HEK293 (cell line): Measurements from ENCODE around the gene TGDS.

Experiments
- GLIS2 ChIP-seq: fragments of 450-650 bp; formaldehyde crosslinking; IDR thresholded peaks from 2 replicates; pipeline ENCODE4 v1.5.1; 2016; ENCODE audit warnings: missing biosample characterization, missing genetic modification characterization
- HOXA7 ChIP-seq: sonication (generic); formaldehyde crosslinking; IDR thresholded peaks from 2 replicates; pipeline ENCODE4 v1.8.1; 2022; ENCODE audit warnings: missing genetic modification reagents, borderline replicate concordance
- HOXC10 ChIP-seq: sonication (generic); formaldehyde crosslinking; IDR thresholded peaks from 2 replicates; pipeline ENCODE4 v1.8.1; 2023; ENCODE audit warnings: mild to moderate bottlenecking, missing genetic modification reagents
- IKZF3 ChIP-seq: fragments of 450-650 bp; IDR thresholded peaks from 2 replicates; pipeline ENCODE4 v1.5.0; 2018; ENCODE audit warnings: missing biosample characterization, mild to moderate bottlenecking, missing genetic modification characterization, moderate library complexity
- KLF1 ChIP-seq: fragments of 450-650 bp; formaldehyde crosslinking; IDR thresholded peaks from 2 replicates; pipeline ENCODE4 v1.5.1; 2016; ENCODE audit warnings: missing biosample characterization, missing genetic modification characterization
- KLF16 ChIP-seq: fragments of 450-650 bp; formaldehyde crosslinking; IDR thresholded peaks from 2 replicates; pipeline ENCODE4 v1.5.1; 2017; ENCODE audit warnings: missing biosample characterization, missing genetic modification characterization
- MYNN ChIP-seq: fragments of 450-650 bp; formaldehyde crosslinking; IDR thresholded peaks from 2 replicates; pipeline ENCODE4 v1.5.1; 2016; ENCODE audit warnings: missing biosample characterization, missing genetic modification characterization, borderline replicate concordance
- MZF1 ChIP-seq: fragments of 450-650 bp; formaldehyde crosslinking; IDR thresholded peaks from 2 replicates; pipeline ENCODE4 v1.5.1; 2017; ENCODE audit warnings: missing biosample characterization, missing genetic modification characterization, borderline replicate concordance
- PATZ1 ChIP-seq: fragments of 450-650 bp; formaldehyde crosslinking; IDR thresholded peaks from 2 replicates; pipeline ENCODE4 v1.5.1; 2016; ENCODE audit warnings: missing biosample characterization, missing genetic modification characterization
- PBX3 ChIP-seq: sonication (generic); formaldehyde crosslinking; IDR thresholded peaks from 2 replicates; pipeline ENCODE4 v1.8.1; 2022; ENCODE audit warnings: mild to moderate bottlenecking, moderate library complexity, missing genetic modification reagents
- PRDM1 ChIP-seq: fragments of 450-650 bp; formaldehyde crosslinking; IDR thresholded peaks from 2 replicates; pipeline ENCODE4; 2016; ENCODE audit warnings: missing biosample characterization, missing genetic modification characterization
- TCF7L2 ChIP-seq: IDR thresholded peaks from 2 replicates; pipeline ENCODE4 v1.6.1; 2011; ENCODE audit warnings: low read depth, mild to moderate bottlenecking, inconsistent platforms, low read length, moderate library complexity, borderline replicate concordance
- YY1 ChIP-seq: fragments of 450-650 bp; formaldehyde crosslinking; IDR thresholded peaks from 2 replicates; pipeline ENCODE4 v1.5.1; 2018; ENCODE audit warnings: missing biosample characterization, missing genetic modification characterization
- ZFP3 ChIP-seq: fragments of 450-650 bp; formaldehyde crosslinking; IDR thresholded peaks from 2 replicates; pipeline ENCODE4 v1.5.1; 2016; ENCODE audit warnings: low read depth, missing biosample characterization, missing genetic modification characterization
- ZFP41 ChIP-seq: fragments of 450-650 bp; formaldehyde crosslinking; IDR thresholded peaks from 2 replicates; pipeline ENCODE4 v1.5.1; 2016; ENCODE audit warnings: missing biosample characterization, missing genetic modification characterization, borderline replicate concordance
- ZNF121 ChIP-seq: fragments of 450-650 bp; formaldehyde crosslinking; IDR thresholded peaks from 2 replicates; pipeline ENCODE4 v1.5.1; 2016; ENCODE audit warnings: missing biosample characterization, missing genetic modification characterization
- ZNF146 ChIP-seq: fragments of 450-650 bp; formaldehyde crosslinking; IDR thresholded peaks from 2 replicates; pipeline ENCODE4 v1.5.1; 2016; ENCODE audit warnings: missing biosample characterization, missing genetic modification characterization
- ZNF169 ChIP-seq: fragments of 450-650 bp; formaldehyde crosslinking; IDR thresholded peaks from 2 replicates; pipeline ENCODE4 v1.5.1; 2016; ENCODE audit warnings: missing biosample characterization, missing genetic modification characterization
- ZNF2 ChIP-seq: fragments of 450-650 bp; formaldehyde crosslinking; IDR thresholded peaks from 2 replicates; pipeline ENCODE4 v1.5.1; 2016; ENCODE audit warnings: missing biosample characterization, missing genetic modification characterization
- ZNF202 ChIP-seq: fragments of 450-650 bp; formaldehyde crosslinking; IDR thresholded peaks from 2 replicates; pipeline ENCODE4 v1.5.1; 2016; ENCODE audit warnings: missing biosample characterization, missing genetic modification characterization, borderline replicate concordance
- ZNF221 ChIP-seq: fragments of 450-650 bp; formaldehyde crosslinking; IDR thresholded peaks from 2 replicates; pipeline ENCODE4 v1.5.1; 2017; ENCODE audit warnings: missing biosample characterization, missing genetic modification characterization, borderline replicate concordance
- ZNF24 ChIP-seq: fragments of 450-650 bp; formaldehyde crosslinking; IDR thresholded peaks from 2 replicates; pipeline ENCODE4 v1.5.1; 2016; ENCODE audit warnings: missing biosample characterization, missing genetic modification characterization
- ZNF280C ChIP-seq: fragments of 450-650 bp; formaldehyde crosslinking; IDR thresholded peaks from 2 replicates; pipeline ENCODE4 v1.5.1; 2016; ENCODE audit warnings: missing biosample characterization, missing genetic modification characterization
- ZNF302 ChIP-seq: fragments of 450-650 bp; formaldehyde crosslinking; IDR thresholded peaks from 2 replicates; pipeline ENCODE4 v1.5.1; 2016; ENCODE audit warnings: missing biosample characterization, missing genetic modification characterization, low read depth
- ZNF416 ChIP-seq: fragments of 450-650 bp; formaldehyde crosslinking; IDR thresholded peaks from 2 replicates; pipeline ENCODE4 v1.5.1; 2016; ENCODE audit warnings: missing biosample characterization, missing genetic modification characterization
- ZNF48 ChIP-seq: fragments of 450-650 bp; formaldehyde crosslinking; IDR thresholded peaks from 2 replicates; pipeline ENCODE4 v1.5.1; 2016; ENCODE audit warnings: missing biosample characterization, missing genetic modification characterization
- ZNF501 ChIP-seq: fragments of 450-650 bp; formaldehyde crosslinking; IDR thresholded peaks from 2 replicates; pipeline ENCODE4 v1.5.1; 2016; ENCODE audit warnings: missing biosample characterization, missing genetic modification characterization
- ZNF549 ChIP-seq: fragments of 450-650 bp; IDR thresholded peaks from 2 replicates; pipeline ENCODE4 v1.5.1; 2018; ENCODE audit warnings: missing biosample characterization, missing genetic modification characterization, mild to moderate bottlenecking, inconsistent platforms, moderate library complexity
- ZNF555 ChIP-seq: fragments of 450-650 bp; formaldehyde crosslinking; conservative IDR thresholded peaks from 2 replicates; pipeline ENCODE4 v1.5.1; 2017; ENCODE audit warnings: missing biosample characterization, mild to moderate bottlenecking, missing genetic modification characterization, inconsistent platforms
- ZNF596 ChIP-seq: fragments of 450-650 bp; IDR thresholded peaks from 2 replicates; pipeline ENCODE4 v1.5.0; 2018; ENCODE audit warnings: missing biosample characterization, mild to moderate bottlenecking, missing genetic modification characterization, moderate library complexity
- ZNF600 ChIP-seq: fragments of 450-650 bp; formaldehyde crosslinking; IDR thresholded peaks from 2 replicates; pipeline ENCODE4 v1.5.1; 2016; ENCODE audit warnings: missing biosample characterization, missing genetic modification characterization
- ZNF610 ChIP-seq: fragments of 450-650 bp; formaldehyde crosslinking; IDR thresholded peaks from 2 replicates; pipeline ENCODE4 v1.5.1; 2016; ENCODE audit warnings: missing biosample characterization, missing genetic modification characterization, borderline replicate concordance
- ZNF658 ChIP-seq: fragments of 450-650 bp; formaldehyde crosslinking; IDR thresholded peaks from 2 replicates; pipeline ENCODE4; 2016; ENCODE audit warnings: missing biosample characterization, missing genetic modification characterization
- ZNF670 ChIP-seq: fragments of 450-650 bp; formaldehyde crosslinking; IDR thresholded peaks from 2 replicates; pipeline ENCODE4 v1.5.1; 2016; ENCODE audit warnings: missing biosample characterization, missing genetic modification characterization, low read depth
- ZNF776 ChIP-seq: fragments of 450-650 bp; formaldehyde crosslinking; IDR thresholded peaks from 2 replicates; pipeline ENCODE4 v1.5.0; 2017; ENCODE audit warnings: missing biosample characterization, missing genetic modification characterization, borderline replicate concordance
- ZNF777 ChIP-seq: fragments of 450-650 bp; formaldehyde crosslinking; IDR thresholded peaks from 2 replicates; pipeline ENCODE4 v1.5.1; 2017; ENCODE audit warnings: missing biosample characterization, missing genetic modification characterization, borderline replicate concordance
- ZSCAN16 ChIP-seq: fragments of 450-650 bp; formaldehyde crosslinking; IDR thresholded peaks from 2 replicates; pipeline ENCODE4 v1.5.1; 2016; ENCODE audit warnings: missing biosample characterization, missing genetic modification characterization
- ZSCAN18 ChIP-seq: fragments of 450-650 bp; formaldehyde crosslinking; IDR thresholded peaks from 2 replicates; pipeline ENCODE4 v1.5.1; 2016; ENCODE audit warnings: missing biosample characterization, missing genetic modification characterization

TGDS gene

GRCh38 chr13:94548821-94549231 lies 47.1 kb downstream of the TGDS start (continued):
- TF ChIP-seq ZNF777 (tag by site-specific recombination) (no peak), ZNF221 (tag by site-specific recombination) (no peak), ZNF549 (tag by site-specific recombination) (no peak), ZNF596 (tag by site-specific recombination) (no peak), MZF1 (tag by site-specific recombination) (no peak), ZNF670 (tag by site-specific recombination) (no peak), GLIS2 (tag by site-specific recombination) (no peak), PBX3 (CRISPR knock-in tag) (no peak), ZNF776 (no peak), PRDM1 (tag by site-specific recombination) (no peak), ZSCAN18 (tag by site-specific recombination) (no peak), ZNF48 (tag by site-specific recombination) (no peak), ZNF610 (tag by site-specific recombination) (no peak), ZNF169 (no peak), ZNF146 (tag by site-specific recombination) (no peak), ZFP3 (no peak), IKZF3 (tag by site-specific recombination) (no peak), ZNF302 (tag by site-specific recombination) (no peak), ZNF658 (tag by site-specific recombination) (no peak), ZFP41 (tag by site-specific recombination) (no peak), KLF1 (tag by site-specific recombination) (no peak), TCF7L2 (no peak), ZNF416 (tag by site-specific recombination) (no peak), HOXC10 (CRISPR knock-in tag) (no peak), ZNF24 (tag by site-specific recombination) (no peak), ZNF555 (tag by site-specific recombination) (no peak), YY1 (tag by site-specific recombination) (no peak), ZNF2 (no peak), PATZ1 (tag by site-specific recombination) (no peak), HOXA7 (no peak), ZNF501 (tag by site-specific recombination) (peak; percentile 47), ZNF202 (tag by site-specific recombination) (no peak), MYNN (no peak), ZSCAN16 (tag by site-specific recombination) (no peak), ZNF280C (no peak), ZNF121 (no peak), KLF16 (tag by site-specific recombination) (no peak), ZNF600 (tag by site-specific recombination) (peak; percentile 78)
